Measurements from ENCODE around the gene CMC4.

The CMC4 gene

DNA sequence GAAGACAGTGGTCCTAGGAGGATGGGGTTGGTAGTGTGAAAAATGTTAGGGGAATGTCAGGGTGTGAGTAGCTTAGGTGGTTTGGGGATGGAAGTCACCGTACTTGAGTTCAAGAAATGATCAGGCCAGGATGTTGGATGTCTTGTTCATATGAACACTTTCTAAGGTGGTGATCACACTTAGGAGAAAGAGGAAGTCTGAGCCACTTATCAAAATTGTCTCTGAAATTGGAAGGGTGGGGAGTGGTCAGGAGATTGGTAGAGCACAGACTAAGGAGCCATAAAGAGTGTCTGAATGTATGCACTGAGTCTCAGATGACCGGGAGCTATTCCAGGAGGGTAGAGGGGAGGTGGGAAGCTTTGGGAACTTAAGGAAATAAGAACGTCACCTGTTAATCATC is 17.3 kb downstream of the CMC4 start:
- no peak for DNase-seq (ENCODE audit: low read depth)

DNA sequence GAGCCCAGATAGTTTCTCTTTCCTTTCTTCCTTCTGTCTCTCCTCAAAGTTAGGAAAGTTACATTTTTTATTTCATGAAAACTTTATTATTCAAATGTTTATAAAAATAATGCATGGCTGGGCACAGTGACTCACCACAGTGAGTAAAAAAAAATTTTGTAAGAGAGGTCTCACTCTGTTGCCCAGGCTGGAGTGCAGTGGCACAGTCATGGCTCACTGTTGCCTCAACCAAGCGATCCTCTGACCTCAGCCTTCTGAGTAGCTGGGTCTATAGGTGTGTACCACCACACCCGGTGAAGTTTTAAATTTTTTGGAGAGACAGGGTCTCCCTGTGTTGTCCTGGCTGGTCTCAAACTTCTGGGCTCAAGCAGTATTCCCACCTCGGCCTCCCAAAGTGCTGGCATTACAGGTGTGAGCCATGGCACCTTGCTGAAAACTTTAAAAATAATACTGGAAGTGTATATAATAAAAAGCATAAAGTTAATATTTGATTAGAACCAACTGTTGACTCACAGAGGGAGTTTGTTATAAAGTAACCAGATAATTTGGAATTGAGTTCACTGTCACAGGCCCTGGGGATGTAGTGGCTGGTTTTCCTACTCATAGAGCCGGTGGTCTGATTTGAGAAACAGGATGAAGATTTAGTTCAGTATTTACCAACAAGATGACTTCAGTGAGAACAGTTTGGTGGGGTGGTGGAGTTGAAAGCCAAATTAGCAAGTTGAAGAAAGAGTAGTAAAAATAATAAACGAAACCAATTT is 18.0 kb downstream of the CMC4 start:
- no peak for DNase-seq (ENCODE audit: low read depth)

DNA sequence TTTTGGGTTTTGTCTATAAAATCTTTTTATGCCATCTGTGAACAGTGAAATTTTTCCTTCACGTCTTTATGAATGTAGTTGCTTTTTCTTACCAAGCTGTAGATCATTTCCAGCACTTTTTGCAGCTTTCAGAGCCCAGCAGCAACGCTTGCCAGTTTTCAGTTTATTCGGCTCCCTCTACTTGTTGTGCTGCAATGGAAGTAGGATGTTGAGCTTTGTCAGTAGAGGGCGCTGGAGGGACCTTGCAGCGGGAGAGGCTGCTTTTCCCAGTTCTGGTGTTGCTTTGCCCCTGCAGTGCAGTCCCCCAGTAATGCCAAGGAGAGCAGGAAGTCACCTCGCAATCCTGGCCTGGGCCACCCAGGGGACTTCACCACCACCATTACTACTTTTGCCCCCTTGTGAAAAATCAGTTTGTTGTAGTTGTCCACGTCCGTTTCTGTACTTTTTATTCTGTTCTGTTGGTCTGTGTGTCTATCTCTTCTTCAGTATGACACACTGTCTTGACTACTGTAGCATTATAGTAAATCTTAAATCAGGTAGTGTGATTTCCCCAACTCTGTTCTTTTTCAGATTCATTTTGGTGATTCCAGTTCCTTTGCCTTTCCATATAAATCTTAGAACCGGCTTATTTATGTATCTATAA is 21.8 kb downstream of the CMC4 start:
- DNase-seq (ENCODE audit: low read depth) = peak; percentile 66

DNA sequence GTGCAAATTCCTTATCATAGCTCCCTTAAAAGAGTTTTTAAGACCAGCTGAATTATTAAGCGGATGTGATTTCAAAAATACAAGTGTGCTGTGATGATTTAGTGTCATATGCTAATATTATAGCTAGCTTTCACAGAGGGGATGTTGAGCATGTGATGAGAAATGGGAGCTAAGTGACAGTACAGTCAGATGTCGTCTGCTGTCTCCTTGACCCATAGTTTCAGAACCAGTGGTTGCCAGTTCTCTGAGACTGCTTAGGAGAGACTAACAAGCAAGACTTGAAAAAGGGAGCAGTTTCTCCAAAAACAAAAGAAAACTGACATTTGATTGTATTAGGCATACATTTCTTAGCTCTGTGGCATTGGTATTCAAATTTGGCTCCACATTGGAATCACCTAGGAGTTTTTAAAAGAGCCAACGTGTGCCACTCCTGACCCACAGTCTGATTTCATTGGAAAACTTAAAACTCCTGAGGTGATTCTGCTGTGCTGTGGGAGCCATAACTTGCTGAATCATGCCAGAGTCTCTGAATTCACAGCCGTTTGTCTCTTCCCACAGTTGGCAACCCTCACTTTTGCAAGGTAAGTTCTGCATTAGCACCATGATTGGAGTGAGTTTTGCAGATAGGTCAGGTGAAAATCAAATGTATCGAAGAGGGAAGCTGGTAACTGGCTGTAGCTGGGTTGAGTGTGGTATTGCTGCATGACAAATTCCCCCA is 24.0 kb downstream of the CMC4 start:
- DNase-seq (ENCODE audit: low read depth) = no peak

DNA sequence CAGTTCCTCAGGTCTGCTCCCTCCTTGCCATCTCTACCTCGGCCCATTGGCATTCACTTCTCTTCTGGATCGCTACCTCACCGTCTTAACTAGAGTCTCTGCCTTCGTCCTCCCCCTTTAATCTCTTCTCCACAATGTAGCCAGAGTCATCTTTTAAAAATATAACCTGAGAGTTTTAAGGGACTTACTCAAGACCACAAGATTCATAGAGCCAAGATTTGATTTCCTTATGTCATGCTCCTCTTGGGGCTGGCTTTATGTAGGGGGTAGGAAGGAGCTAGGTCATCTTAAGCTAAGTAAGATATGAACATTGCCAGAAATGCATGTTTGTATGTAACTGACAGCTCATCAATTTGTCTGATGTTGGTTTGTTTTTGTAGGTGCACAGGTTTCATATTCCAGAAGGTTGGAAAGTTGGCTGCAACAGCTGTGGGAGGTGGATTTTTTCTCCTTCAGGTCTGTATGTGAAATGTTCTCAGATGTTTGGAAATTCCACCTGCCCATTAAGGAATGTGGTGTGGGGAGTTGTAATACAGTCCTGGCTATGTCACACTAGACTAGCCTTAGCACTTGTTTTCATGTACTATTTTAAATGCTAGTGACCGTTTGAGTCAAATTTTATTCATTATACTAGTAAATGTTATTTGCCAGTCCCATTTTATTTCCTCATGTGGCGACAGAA is 24.7 kb downstream of the CMC4 start:
- DNase-seq (ENCODE audit: low read depth) = no peak

DNA sequence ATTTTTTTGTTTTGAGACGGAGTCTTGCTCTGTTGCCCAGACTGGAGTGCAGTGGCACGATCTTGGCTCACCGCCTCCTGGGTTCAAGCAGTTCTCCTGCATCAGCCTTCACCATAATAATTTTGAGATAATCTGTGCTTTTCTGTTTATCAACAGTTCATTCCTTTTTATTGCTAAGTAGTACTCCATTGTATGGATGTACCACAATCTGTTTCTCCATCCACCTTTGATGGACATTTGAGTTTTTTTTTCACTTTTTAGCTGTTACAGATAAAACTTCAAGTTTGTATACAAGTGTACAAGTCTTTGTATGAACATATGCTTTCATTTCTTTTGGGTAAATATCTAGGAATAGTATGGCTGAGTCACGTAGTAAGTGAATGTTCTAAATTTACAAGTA is 35.2 kb downstream of the CMC4 start:
- DNase-seq (ENCODE audit: low read depth) = no peak

DNA sequence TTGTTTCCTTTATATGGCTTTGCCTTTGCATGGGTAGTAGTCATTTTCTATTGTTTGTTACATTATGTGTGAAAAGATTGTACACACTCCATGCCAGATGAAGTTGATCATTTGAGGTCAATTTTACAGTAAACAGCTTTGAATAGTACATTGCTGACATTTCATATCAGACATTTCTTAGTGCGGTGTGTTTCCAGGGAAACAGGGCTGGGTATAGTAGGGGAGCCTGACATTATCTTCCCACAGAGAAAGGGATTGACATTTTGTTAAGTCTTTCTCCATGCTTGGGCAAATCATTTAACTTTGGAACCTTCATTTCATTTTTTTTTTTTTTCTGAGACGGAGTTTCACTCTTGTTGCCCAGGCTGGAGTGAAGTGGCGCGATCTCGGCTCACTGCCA is 39.3 kb downstream of the CMC4 start:
- peak; percentile 67 for DNase-seq (ENCODE audit: low read depth)

DNA sequence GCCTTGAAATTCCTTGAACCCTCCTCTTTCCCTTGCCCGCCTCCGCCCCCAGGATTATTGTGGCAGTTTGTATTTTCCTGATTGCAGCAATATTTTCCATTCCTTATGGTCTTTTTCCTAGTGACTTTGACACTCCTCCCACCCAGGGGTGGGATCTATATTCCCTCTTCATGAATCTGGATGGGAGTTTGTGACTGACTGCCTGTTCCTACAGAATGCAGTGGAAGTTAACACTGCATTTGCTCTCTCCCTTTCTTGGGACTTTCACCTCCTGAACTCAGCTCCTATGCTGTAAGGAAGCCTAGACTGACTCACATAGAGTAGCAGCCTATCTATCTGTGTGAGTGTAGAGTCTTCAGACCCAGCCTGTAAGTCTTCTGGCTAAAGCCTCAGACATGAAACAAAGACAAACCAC is 42.1 kb downstream of the CMC4 start:
- peak; percentile 82 for DNase-seq (ENCODE audit: low read depth)

DNA sequence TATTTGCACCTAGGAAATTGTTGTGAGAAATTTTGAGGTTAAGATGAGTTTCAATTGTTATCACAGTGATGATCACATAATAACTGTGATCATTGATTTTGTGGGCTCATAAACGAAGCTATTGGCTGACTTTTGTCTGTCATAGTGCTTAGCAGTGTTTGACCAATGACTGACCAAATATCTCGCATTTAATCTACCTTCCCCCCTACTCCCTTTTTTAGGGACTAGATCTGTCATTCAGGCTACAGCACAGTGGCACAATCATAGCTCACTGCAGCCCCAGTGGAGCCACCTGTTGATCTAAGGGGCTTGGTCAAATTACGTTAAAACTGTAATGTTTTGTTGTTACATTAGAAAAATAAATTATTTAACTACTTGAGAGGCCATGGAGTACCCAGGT is 42.8 kb downstream of the CMC4 start:
- no peak for DNase-seq (ENCODE audit: low read depth)

DNA sequence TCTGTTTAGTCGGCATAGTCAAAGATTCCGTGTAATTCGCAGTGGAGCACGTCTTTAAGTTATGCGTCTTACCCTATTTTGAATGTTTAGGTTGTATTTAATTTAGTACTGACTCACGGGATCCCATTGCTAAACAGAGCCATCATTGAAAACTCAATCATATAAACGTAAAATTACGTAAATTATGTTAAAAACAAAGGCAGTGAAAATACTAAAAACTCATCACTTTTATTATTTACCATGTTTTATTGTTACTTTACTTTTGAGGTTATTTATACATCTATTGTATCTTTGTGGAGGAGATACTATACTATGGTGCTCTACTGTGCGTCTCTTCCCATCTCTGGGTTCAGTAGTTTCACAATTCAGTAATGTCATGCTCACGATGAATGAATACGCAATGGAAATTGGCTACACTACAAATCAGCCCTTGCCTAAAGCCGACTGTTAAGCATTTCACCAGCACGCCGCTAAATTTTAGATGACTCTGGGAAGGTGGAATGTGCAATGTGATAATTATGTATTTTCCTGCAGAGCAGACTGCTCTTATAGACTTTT is 43.3 kb downstream of the CMC4 start:
- peak; percentile 81 for DNase-seq (ENCODE audit: low read depth)

DNA sequence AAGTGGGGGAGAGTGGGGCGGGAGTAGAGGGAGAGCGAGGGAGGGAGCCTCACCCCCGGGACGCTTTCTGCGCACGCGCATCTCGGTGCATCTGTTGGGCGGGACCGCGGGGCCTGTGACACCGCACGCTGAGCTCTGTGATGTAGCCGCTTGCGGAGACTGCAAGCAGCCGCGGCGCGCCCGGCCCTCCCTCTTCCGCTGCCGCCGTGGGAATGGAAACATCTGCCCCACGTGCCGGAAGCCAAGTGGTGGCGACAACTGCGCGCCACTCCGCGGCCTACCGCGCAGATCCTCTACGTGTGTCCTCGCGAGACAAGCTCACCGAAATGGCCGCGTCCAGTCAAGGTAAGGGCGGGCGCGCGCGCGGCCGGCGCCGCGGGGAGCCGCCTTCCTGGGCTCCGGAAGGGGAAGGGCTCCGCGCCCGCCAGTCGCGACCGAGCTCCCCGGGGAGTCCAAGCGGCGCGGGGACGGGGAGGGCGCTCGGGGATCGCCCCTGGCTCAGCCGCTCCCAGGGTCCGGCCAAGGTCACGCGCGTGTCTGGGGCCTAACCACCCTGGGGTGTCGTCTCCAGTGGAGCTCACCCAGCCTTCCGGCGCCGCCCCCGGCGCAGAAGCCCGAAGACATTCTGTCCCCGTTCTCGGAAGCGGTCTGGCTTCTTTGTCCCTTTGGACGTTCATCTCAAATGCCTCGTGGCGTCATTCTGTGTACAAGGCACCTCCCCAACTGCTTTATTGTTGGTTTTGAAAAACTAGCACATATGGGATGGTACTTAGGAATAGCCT is 44.0 kb downstream of the CMC4 start, which contains the start of gene FUNDC2:
Gene FUNDC2 (plus strand): TSS at position 118 of the 782 bp plus-strand sequence. CDS start 95 bp downstream, at position 213.
- DNase-seq (ENCODE audit: low read depth) = peak; percentile 87

DNA sequence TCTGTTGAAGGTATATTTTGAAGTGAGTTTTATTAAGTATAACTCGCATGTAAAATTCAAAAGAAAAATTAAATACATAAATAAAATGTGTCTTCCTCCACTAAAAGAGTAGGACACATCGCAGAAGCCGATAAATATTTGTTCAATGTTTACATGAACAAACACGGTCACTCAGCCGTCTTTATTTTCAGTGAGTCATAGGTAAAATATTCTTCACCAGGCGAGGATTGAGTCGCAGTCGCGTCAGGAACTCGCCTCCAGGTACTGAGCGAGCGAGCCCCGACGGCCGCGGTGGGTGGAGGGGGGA is 44.6 kb downstream of the CMC4 start:
- no peak for DNase-seq (ENCODE audit: low read depth)

DNA sequence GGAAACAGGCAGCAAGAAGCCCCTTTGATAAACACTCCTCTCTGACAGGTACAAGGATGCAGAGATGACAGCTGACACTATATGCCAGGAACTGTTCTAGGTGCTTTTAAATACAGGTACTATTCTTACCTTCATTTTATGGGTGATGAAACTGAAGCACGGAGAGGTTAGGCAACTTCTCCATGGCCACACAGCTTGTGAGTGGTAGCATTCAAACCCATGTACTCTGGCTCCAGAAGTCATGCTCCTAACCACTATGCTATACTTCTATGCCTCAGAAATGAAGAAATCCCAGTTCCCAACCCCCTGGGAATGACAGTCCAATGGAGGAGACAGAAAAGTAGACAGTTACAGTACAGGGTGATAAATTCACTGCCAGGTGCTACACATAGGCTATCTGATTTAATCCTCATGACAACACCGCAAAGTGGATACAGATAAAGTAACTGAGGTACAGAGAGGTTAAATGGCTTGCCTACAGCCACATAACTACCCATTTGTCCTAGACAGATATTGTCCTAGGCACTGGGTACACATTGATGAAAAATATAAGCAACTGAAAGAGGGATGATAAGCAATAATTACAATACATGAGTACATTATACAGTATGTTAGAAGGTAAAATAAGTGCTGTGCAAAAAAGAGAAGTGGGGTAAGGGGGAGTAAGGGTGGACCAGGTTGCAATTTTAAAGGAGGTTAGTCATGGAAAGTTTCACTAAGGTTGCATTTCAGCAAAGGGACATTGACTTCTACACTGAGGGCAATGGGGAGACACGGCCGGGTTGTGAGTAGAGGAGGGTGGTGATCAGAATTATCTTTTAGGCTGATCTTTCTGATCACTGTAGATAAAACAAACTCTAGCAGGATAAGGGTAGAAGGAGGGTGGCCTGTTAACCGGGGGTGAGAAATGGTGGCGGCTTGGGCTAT is 46.8 kb downstream of the CMC4 start:
- DNase-seq (ENCODE audit: low read depth) = no peak

DNA sequence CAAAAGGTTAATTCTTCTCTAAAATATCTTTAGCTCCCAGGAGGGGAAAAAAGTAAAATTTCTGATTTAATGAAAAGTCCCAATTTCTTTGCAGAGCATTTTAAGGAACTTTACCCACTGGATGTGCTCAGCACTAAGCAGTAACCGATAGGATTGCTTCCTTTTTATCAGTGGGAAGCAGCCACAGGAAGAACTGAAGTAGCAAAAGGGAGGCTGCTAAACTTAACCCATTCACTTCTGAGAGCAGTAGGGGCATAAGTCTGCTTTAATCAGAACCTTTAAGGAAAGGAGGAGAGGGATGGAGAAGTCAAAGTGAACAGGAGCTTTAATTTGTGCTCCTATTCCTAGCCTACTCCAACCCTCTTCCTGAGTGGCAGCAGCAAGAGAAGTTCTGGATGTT is 48.4 kb downstream of the CMC4 start, which contains the start of gene F8:
Gene F8 (minus strand): TSS at position 139 of the 400 bp plus-strand sequence. CDS start 171 bp downstream, outside the sequence.
- DNase-seq (ENCODE audit: low read depth) = no peak

DNA sequence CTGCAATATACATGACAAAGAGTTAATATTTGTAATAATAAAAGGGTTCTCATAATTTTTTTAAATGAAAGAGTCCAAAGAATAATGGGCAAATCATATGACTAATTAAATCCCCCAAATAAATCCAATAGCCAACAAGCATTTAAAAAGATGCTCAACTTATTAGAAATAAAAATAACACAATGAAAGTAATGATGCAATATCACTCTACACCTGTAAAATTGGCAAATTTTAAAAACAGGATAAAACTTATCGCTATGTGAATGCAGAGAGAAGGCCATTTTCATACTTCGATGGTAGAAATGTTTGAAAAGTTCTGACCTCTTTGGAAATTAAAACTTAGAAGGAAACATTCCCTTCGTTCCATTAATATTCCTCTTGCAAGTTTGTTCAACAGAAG is 50.3 kb downstream of the CMC4 start:
- DNase-seq (ENCODE audit: low read depth) = no peak
